ENCODE results near the gene SIRT7. TPM values are rescaled to one million over a fixed set of nuclear protein-coding genes. Genes with fewer than 3 reads are reported as not detected.

Gene SIRT7
- total RNA-seq, 3 donors from 2014 or later = 50.1 to 83.5 (median 73.7) TPM

GRCh38 chr17:81942167-81942553 lies 24.2 kb upstream of the SIRT7 start:
- H3K9me3 ChIP-seq = no peaks in the 10 kb centered on the region
- H3K36me3 ChIP-seq (ENCODE audit: low read depth) = no peaks in the 10 kb centered on the region
- no peak for DNase-seq
- H3K4me3 ChIP-seq = no peak overlapping the region
- peaks cover 7% of the 10 kb centered on the region for H3K4me1 ChIP-seq (ENCODE audit: low read depth)
- TF ChIP-seq CTCF (IDR thresholded peaks at IDR 0.05) = no peak
- intact Hi-C loops (cut with DNase I, micrococcal nuclease) = no loop called here
- no peak for ATAC-seq

DNA sequence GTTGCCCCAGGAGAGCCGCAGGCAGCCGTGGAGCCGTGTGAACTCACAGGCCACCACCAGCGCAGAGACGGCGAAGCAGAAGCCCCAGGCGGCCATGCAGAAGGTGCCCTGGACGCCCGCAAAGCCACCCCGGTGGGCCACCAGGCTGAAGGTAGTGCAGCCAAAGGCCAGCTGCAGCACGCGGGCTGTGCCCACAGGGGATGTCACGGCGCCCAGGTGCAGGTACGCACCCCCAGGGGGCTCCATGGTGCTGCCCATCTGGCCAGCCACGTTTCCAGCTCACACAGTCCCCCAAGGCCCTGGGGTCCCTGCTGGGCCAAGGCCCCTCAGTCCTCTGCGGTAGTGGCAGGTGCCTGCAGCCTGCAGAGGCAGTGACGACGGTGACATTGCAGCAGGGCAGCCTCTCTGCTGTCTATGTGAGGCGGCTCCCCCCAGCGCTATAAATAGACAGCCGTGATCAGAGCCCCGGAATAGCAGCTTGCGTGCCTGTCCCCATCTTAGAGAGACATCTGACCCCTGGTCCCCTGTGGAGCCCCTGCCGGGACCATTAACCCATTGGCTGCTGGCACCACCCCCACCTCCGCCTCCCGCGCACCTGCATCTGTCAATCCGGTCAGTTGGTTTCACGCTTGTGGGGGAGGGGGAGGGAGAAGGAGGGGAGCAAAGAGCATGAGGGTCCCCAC lies 23.6 kb upstream of the SIRT7 start:
- Histone ChIP-seq H3K4me1 (ENCODE audit: low read depth) (peaks cover 10% of the 10 kb centered on the region), H3K4me3 (no peak overlapping the region), H3K36me3 (ENCODE audit: low read depth) (no peaks in the 10 kb centered on the region), H3K9me3 (no peaks in the 10 kb centered on the region)
- ATAC-seq = no peak
- no peak for TF ChIP-seq CTCF (IDR thresholded peaks at IDR 0.05)
- no peak for DNase-seq
- intact Hi-C loops (cut with DNase I, micrococcal nuclease) = no loop called here

DNA sequence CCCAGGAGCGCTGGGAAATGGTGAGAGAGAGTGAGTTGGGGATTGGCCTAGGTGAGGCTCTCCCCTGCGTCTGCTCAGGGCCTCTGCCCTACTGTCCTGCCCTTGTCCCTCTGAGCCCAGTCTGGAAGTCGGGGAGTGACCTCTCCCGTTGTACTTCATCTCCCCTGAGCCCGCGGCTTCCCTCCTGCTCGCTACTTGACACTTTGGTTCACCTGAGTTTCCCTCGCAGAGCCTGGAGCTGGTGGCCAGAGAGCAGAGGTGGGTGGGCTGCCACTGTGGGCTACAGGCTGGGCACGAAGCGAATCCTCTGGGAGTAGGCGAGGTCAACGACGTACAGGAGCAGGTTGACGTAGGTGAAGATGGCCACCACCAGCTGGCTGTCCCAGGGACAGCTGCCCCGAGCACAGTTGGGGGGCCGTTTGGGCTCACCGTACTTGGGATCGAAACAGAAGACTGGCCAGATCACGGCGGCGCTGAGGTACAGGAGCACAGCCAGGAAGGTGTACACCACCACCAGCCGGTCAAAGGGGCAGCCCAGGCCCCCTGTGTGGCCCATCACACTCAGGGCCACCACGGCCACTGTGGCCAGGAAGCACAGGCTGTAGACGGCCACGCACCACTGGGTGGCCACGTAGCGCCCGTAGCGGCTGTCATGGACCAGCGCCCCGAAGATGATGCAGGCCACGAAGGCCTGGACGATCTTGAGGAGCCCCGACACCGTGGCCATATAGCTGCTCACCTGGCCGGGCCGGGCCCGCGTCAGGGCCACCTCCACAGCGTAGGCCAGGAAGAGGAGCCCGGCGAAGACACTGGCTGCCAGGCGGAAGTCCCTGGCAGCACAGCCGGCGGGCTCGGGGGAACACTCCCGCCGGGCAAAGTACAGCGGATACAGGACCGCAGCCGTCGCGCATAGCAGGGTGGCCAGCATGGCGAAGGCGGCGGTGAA lies 22.8 kb upstream of the SIRT7 start:
- DNase-seq = peak in 1 of 3 donors; percentile 54
- TF ChIP-seq CTCF (IDR thresholded peaks at IDR 0.05) = no peak
- H3K9me3 ChIP-seq = no peaks in the 10 kb centered on the region
- H3K4me3 ChIP-seq = no peak overlapping the region
- peaks cover 12% of the 10 kb centered on the region for H3K4me1 ChIP-seq (ENCODE audit: low read depth)
- H3K36me3 ChIP-seq (ENCODE audit: low read depth) = no peaks in the 10 kb centered on the region
- ATAC-seq = no peak
- intact Hi-C loops (cut with DNase I, micrococcal nuclease) = no loop called here

DNA sequence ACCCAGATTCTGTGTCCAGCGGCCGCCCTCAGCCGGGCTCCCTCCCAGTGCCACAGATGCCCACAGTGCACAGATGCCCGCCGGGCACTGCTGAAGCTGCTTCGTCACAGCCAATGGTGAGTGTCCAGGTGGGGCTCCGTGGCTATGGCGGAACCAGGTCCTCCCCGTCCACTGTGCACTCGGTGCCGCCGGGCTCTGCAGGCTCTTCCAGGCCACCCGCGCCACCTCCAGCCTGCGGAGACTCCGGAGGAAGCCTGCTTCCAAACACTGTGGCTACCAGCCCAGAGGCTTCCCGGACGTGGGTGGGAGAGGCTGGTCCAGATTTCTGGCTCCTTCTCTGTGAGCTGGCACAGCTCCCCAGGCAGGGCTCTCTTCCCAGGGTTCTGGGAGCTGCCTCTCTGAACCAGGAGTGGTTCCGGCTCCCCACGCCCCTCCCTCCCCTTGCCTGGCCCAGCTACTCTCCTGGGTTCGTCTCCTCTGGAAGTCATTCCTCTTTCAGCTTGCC lies 22.0 kb upstream of the SIRT7 start:
- peaks cover 12% of the 10 kb centered on the region for H3K4me1 ChIP-seq (ENCODE audit: low read depth)
- intact Hi-C loops (cut with DNase I, micrococcal nuclease) = no loop called here
- DNase-seq (peak in 2 of 3 donors; percentile 32 to 61), ATAC-seq (no peak)
- no peaks in the 10 kb centered on the region for H3K9me3 ChIP-seq
- no peak for TF ChIP-seq CTCF (IDR thresholded peaks at IDR 0.05)
- H3K4me3 ChIP-seq = no peak overlapping the region
- no peaks in the 10 kb centered on the region for H3K36me3 ChIP-seq (ENCODE audit: low read depth)

DNA sequence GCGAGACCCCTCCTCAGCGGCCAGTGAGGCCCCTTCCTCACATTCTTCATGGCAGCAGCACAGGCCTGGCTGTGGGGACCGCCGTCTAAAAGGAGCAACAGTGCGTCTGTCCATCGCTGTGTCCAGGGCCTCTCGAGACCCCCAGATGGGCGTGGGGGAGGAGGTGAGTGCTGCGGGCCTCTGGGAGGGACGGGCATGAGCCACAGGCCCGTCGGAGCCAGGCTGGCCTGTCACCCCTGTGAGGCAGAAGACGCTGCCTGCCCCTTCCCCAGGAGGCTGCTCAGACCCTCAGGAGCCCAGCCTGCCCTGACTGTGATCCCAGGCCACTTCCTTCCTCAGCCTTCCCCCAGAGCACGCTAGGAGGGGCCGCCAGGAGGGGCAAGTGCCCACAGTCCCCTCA lies 21.2 kb upstream of the SIRT7 start:
- ATAC-seq (no peak), DNase-seq (peak in 1 of 3 donors; percentile 27)
- no peak for TF ChIP-seq CTCF (IDR thresholded peaks at IDR 0.05)
- no peak overlapping the region for H3K4me3 ChIP-seq
- H3K36me3 ChIP-seq (ENCODE audit: low read depth) = no peaks in the 10 kb centered on the region
- peaks cover 12% of the 10 kb centered on the region for H3K4me1 ChIP-seq (ENCODE audit: low read depth)
- H3K9me3 ChIP-seq = no peaks in the 10 kb centered on the region
- intact Hi-C loops (cut with DNase I, micrococcal nuclease) = no loop called here

Data from mucosa of descending colon (tissue), 3 donors.